Fibroblast of pulmonary artery (primary cell): Measurements from ENCODE around the gene PTPRN2.
A peak's percentile ranks its signal among the peaks of the same experiment; 100 is the strongest.
"Not testable (repeated sequence)": the region's sequence is repeated elsewhere in the genome, so short reads cannot be mapped to it uniquely, and the experiment has no call there.

Experiments used
- DNase-seq: peaks from one replicate; pipeline ENCODE4 v3.0.0-alpha.2; 2010; ENCODE audit warnings: low read depth
- H3K4me3 ChIP-seq: replicated peaks from 2 replicates; pipeline ENCODE4 v1.5.1; 2011; ENCODE audit warnings: low read depth, mild to moderate bottlenecking, control low read depth, low read length, moderate library complexity
- TF ChIP-seq, protein P1 (sequence below): IDR thresholded peaks from 2 replicates; pipeline ENCODE4 v1.5.1; 2011; ENCODE audit warnings: mild to moderate bottlenecking, control low read depth, low read length, inconsistent platforms; ENCODE audit errors: missing control alignments

Gene PTPRN2

GRCh38 chr7:157490465-157490912 is 1097.1 kb downstream of the PTPRN2 start:
- no peak overlapping the region for H3K4me3 ChIP-seq
- TF ChIP-seq, protein P1, sequence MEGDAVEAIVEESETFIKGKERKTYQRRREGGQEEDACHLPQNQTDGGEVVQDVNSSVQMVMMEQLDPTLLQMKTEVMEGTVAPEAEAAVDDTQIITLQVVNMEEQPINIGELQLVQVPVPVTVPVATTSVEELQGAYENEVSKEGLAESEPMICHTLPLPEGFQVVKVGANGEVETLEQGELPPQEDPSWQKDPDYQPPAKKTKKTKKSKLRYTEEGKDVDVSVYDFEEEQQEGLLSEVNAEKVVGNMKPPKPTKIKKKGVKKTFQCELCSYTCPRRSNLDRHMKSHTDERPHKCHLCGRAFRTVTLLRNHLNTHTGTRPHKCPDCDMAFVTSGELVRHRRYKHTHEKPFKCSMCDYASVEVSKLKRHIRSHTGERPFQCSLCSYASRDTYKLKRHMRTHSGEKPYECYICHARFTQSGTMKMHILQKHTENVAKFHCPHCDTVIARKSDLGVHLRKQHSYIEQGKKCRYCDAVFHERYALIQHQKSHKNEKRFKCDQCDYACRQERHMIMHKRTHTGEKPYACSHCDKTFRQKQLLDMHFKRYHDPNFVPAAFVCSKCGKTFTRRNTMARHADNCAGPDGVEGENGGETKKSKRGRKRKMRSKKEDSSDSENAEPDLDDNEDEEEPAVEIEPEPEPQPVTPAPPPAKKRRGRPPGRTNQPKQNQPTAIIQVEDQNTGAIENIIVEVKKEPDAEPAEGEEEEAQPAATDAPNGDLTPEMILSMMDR: no peak
- peak; percentile 52 for DNase-seq

DNA sequence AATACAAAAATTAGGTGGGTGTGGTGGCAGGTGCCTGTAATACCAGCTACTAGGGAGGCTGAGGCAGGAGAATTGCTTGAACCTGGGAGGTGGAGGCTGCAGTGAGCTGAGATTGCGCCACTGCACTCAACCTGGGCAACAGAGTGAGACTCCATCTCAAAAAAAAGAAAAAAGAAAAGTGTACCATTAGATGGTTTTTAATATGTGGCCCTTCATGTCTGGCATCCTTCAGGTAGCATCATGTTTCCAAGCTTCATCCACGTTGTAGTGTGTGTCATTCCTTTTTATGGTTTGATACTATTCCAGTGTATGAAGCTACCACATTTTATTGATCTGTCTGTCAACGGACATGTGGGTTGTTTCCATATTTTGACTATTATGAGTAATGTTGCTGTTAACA is 1097.8 kb downstream of the PTPRN2 start:
- H3K4me3 ChIP-seq, DNase-seq: not testable (repeated sequence)
